ENCODE measurements around the gene GATAD2B.

DNA sequence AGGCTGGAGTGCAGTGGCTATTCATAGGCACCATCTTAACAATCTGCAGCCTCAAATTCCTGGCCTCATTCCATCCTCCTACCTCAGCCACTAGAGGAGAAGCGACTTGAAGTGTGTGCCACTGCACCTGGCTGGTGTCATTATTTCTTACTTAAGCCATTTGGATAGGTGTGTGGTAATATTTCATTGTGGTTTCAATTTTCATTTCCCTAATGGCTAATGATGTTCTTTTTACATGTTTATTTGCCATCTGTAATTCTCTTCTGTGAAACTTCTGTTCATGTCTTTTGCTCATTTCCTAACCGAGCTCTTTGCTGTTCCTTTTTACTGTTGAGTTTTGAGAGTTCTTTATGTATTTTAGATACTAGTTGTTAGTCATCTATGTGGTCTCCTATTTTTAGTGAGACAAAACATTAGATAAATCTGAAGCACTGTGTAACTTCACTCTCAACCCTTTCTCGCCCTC lies 80.7 kb downstream of the GATAD2B start:
- TF ChIP-seq GATA2 (IDR thresholded peaks at IDR 0.05; ENCODE audit: low read depth, low read length) (no peak), GATA3 (IDR thresholded peaks at IDR 0.05; ENCODE audit: low read depth, low read length) (no peak)
